Colonic mucosa (tissue), 4 donors: Measurements from ENCODE around the gene SUSD1. TPM values are rescaled to one million over a fixed set of nuclear protein-coding genes. Genes with fewer than 3 reads are reported as not detected.

ENCODE experiments used
- DNase-seq: peaks from one replicate; pipeline ENCODE4 v3.0.0-alpha.2; 2020
- H3K27ac ChIP-seq: fragments of 200-600 bp; one replicate; pipeline ENCODE4 v1.8.0; 2021
- H3K27me3 ChIP-seq: fragments of 200-600 bp; one replicate; pipeline ENCODE4 v1.8.0; 2021
- H3K36me3 ChIP-seq: fragments of 200-600 bp; one replicate; pipeline ENCODE4 v1.8.0; 2021
- H3K4me1 ChIP-seq: fragments of 200-600 bp; one replicate; pipeline ENCODE4 v1.8.0; 2021; ENCODE audit warnings: mild to moderate bottlenecking
- H3K4me3 ChIP-seq: fragments of 200-600 bp; one replicate; pipeline ENCODE4 v1.8.0; 2021
- H3K9ac ChIP-seq, 2 donors: one replicate each; pipeline ENCODE4 v1.7.0; 2013; ENCODE audit warnings: control low read depth in 2 of 2, low read depth in 2 of 2, low read length in 2 of 2
- H3K9me3 ChIP-seq: fragments of 200-600 bp; one replicate; pipeline ENCODE4 v1.8.0; 2021
- CTCF ChIP-seq: fragments of 200-600 bp; IDR thresholded peaks from one replicate; pipeline ENCODE4 v1.8.0; 2022; ENCODE audit warnings: antibody characterized with exemption, mild to moderate bottlenecking
- intact Hi-C: fragments of 100-400 bp; cut with DNase I; formaldehyde crosslinking; loops from one replicate; pipeline ENCODE4 v1.14.1; 2022
- total RNA-seq, 2 donors: library from RNA; stranded (reverse); fragmentation: NEBNext Ultra II Directional in 1 of 2; extraction: Animal tissue kit (Norgen Biotek cat#: 25700) in 1 of 2; gene quantifications; one replicate each; pipeline ENCODE4 v1.2.1, GENCODE V29; 2021
- donor health status: healthy.
- donor health status: DM: no; HTN: no; CAD: no.
- donor health status: DM: no; HTN: no; CAD: no.

Gene SUSD1
- total RNA-seq, 2 donors from 2014 or later, result 23.3 to 25.1 TPM

DNA sequence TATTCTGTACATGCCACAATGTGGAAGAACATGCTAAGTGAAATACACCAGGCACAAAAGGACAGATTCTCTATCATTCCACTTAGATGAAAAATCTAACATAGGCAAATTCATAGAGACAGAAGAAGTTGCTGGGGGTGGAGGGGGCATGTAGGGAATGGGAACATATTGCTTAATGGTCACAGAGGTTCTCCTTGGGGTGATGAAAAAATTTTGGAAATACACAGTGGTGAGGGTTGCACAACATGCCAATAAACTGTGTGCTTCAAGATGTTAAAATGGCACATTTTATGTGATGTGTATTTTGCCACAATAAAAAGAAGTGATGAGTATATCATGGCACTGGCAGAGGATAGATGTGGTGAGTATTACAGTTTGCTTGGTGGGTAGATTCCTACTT lies 111.9 kb downstream of the SUSD1 start:
- no peaks in the 10 kb centered on the region for H3K36me3 ChIP-seq
- H3K27ac ChIP-seq, result no peak overlapping the region
- peaks cover 7% of the 10 kb centered on the region for H3K4me1 ChIP-seq
- TF ChIP-seq CTCF, result no peak
- no peaks in the 10 kb centered on the region for H3K9me3 ChIP-seq
- intact Hi-C loops, result no loop called here
- no peak overlapping the region for H3K4me3 ChIP-seq
- H3K27me3 ChIP-seq, result no peaks in the 10 kb centered on the region
- DNase-seq, result no peak
- no peak overlapping the region for H3K9ac ChIP-seq

DNA sequence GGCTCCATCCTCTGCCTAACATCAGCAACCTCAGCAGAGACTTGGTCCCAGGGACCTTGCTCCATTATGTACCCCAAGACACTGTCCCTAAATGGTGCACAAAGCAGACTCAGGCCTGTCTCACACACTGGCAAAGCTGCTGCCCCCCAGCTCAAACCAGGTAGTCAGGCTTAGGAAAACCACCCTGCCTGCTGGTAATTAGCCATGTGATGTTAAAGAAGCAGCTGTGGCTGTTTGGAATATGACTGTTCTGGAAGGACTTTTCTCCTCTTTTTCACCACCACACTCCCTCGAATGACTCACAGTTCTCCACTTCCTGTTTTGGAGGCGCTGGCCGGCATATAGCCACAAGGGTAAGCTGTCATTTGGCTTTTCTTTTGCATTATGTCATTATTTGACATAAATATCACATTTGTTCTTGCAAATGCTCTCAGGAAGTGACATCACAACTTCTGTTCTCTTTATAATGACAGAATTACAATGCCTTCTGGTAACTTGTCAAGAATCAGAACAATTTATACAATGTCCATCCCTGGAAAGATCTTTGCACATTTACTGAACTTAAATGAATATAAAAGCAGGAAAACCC lies 113.9 kb downstream of the SUSD1 start:
- Histone ChIP-seq H3K4me3 (no peak overlapping the region), H3K27me3 (no peaks in the 10 kb centered on the region), H3K36me3 (no peaks in the 10 kb centered on the region), H3K9ac (peak overlapping the region in 1 of 2 donors; percentile 36), H3K9me3 (no peaks in the 10 kb centered on the region), H3K4me1 (peaks cover 4% of the 10 kb centered on the region), H3K27ac (peak overlapping the region; percentile 70)
- peak; percentile 68 for DNase-seq
- TF ChIP-seq CTCF, result no peak
- intact Hi-C loops, result no loop called here

GRCh38 chr9:112059966-112060320 lies 115.2 kb downstream of the SUSD1 start:
- no peak for TF ChIP-seq CTCF
- no peaks in the 10 kb centered on the region for H3K9me3 ChIP-seq
- no peaks in the 10 kb centered on the region for H3K36me3 ChIP-seq
- no peaks in the 10 kb centered on the region for H3K27me3 ChIP-seq
- H3K9ac ChIP-seq, result no peak overlapping the region
- intact Hi-C loops, result no loop called here
- no peak overlapping the region for H3K4me3 ChIP-seq
- H3K4me1 ChIP-seq, result peaks cover 4% of the 10 kb centered on the region
- H3K27ac ChIP-seq, result peak overlapping the region; percentile 70
- DNase-seq, result no peak

GRCh38 chr9:112059145-112059965 lies 115.7 kb downstream of the SUSD1 start:
- Histone ChIP-seq H3K27me3 (no peaks in the 10 kb centered on the region), H3K27ac (peak overlapping the region; percentile 70), H3K36me3 (no peaks in the 10 kb centered on the region), H3K9me3 (no peaks in the 10 kb centered on the region), H3K4me3 (no peak overlapping the region), H3K4me1 (peaks cover under 1% of the 10 kb centered on the region), H3K9ac (no peak overlapping the region)
- DNase-seq, result peak; percentile 54
- no peak for TF ChIP-seq CTCF
- intact Hi-C loops, result no loop called here

GRCh38 chr9:112056996-112057395 lies 118.1 kb downstream of the SUSD1 start:
- no peak overlapping the region for H3K4me3 ChIP-seq
- H3K27ac ChIP-seq, result no peak overlapping the region

More at GRCh38 chr9:112056996-112057395, 118.1 kb downstream of the SUSD1 start:
- no peaks in the 10 kb centered on the region for H3K27me3 ChIP-seq
- no peak for DNase-seq
- no peak for TF ChIP-seq CTCF
- H3K9ac ChIP-seq, result no peak overlapping the region
- H3K9me3 ChIP-seq, result no peaks in the 10 kb centered on the region
- H3K36me3 ChIP-seq, result no peaks in the 10 kb centered on the region
- intact Hi-C loops, result no loop called here
- H3K4me1 ChIP-seq, result no peaks in the 10 kb centered on the region
